ENCODE data around the gene CADPS. TPM values are rescaled to one million over a fixed set of nuclear protein-coding genes. Genes with fewer than 3 reads are reported as not detected.

CADPS gene
- total and polyA plus RNA-seq, 2 of the 4 experiments (the other 2 are of a cell fraction), result not detected

DNA sequence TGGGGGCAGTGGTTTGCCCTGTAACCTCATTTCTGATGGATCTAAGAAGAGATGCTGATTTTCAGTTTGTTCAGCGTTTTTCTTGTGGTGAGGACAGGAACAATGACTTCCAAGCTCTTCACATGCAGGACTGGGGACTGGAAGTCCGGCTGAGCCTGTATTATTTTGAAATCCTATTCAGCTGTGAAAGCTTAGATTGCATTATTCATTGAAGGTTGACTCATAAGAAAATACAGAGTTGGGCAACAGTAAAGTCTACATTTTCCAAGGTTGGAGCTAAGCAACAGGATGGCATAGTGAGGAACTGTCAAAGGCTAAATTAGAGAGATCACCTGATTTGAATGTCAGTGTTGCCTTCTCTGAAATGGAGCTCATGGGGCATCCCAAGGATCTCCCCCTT lies 270.9 kb downstream of the CADPS start:
- Histone ChIP-seq H2BK120ac (ENCODE audit: low read depth, low read length) (peak overlapping the region; percentile 99), H3K27me3 (ENCODE audit: control insufficient read depth, insufficient read depth, low read length) (no peaks in the 10 kb centered on the region), H3K4ac (ENCODE audit: low read depth, low read length) (peak overlapping the region; percentile 99), H3K18ac (ENCODE audit: low read depth, low read length) (peak overlapping the region; percentile 63; the same call in 1 of the 2 replicates), H3K9ac (ENCODE audit: low read depth, low read length) (peak overlapping the region; percentile 37; the same call in 1 of the 2 replicates), H3K9me1 (ENCODE audit: insufficient read depth, low read length) (peaks cover 7% of the 10 kb centered on the region), H3K4me3 (ENCODE audit: insufficient read depth, low read depth, low read length) (peak overlapping the region; percentile 12; the same call in 1 of the 2 replicates), H3K14ac (replicated peaks; ENCODE audit: low read depth, low read length) (peak overlapping the region; percentile 95), H3K4me2 (ENCODE audit: low read depth, low read length) (peak overlapping the region; percentile 69), H2BK20ac (ENCODE audit: low read depth, low read length) (peak overlapping the region; percentile 98), H2AK5ac (ENCODE audit: low read depth, low read length) (peak overlapping the region; percentile 91), H4K8ac (ENCODE audit: low read depth in 2 of 2, low read length in 2 of 2) (peak overlapping the region; percentile 54 to 99), H3K56ac (ENCODE audit: extremely low read depth, insufficient read depth, low read length) (peak overlapping the region; percentile 93), H2AFZ (replicated peaks; ENCODE audit: low read length, poor library complexity) (peak overlapping the region; percentile 81), H2BK15ac (ENCODE audit: low read depth, low read length) (peak overlapping the region; percentile 79; the same call in 2 of the 3 replicates), H4K20me1 (ENCODE audit: insufficient read depth, low read length) (no peaks in the 10 kb centered on the region), H3K23ac (ENCODE audit: low read depth, low read length) (peak overlapping the region; percentile 100), H3K79me1 (ENCODE audit: low read depth in 1 of 2, low read length in 2 of 2) (no peaks in the 10 kb centered on the region), H3K36me3 (ENCODE audit: control insufficient read depth, insufficient read depth, low read length) (no peaks in the 10 kb centered on the region), H3K27ac (ENCODE audit: insufficient read depth, low read length) (peak overlapping the region; percentile 75), H4K91ac (ENCODE audit: insufficient read depth, low read depth, low read length) (peak overlapping the region; percentile 98), H2BK5ac (ENCODE audit: low read depth, low read length, poor library complexity, severe bottlenecking) (peak overlapping the region; percentile 94), H2AK9ac (replicated peaks; ENCODE audit: low read depth, low read length, poor library complexity) (peak overlapping the region; percentile 93), H3K4me1 (ENCODE audit: control insufficient read depth, insufficient read depth, low read length) (peaks cover 15% of the 10 kb centered on the region), H4K5ac (ENCODE audit: low read depth, low read length) (peak overlapping the region; percentile 66), H3K9me3 (ENCODE audit: control insufficient read depth, insufficient read depth, low read length) (no peaks in the 10 kb centered on the region)
- no CpG with 5 or more reads among the region's 2 CpGs for WGBS, 2 experiments (ENCODE audit: extremely low coverage in 2 of 2, insufficient read length in 1 of 2)
- ATAC-seq (ENCODE audit: low read depth) (peak; percentile 70), DNase-seq (peak; percentile 88)
- dilution Hi-C loops (cut with HindIII; ENCODE audit: low sequenced_read_pairs, unreplicated experiment) (no loop called here), in situ Hi-C loops (cut with MboI; ENCODE audit: low sequenced_read_pairs) (loop anchor here (25.0 kb wide), 3 partner anchors 733 to 1383 kb away; partner anchors contain the start of gene C3orf49), intact Hi-C loops (cut with micrococcal nuclease) (no loop called here)
- no TSS peak for BruUV-seq (replicated peaks)
- TF ChIP-seq MAZ (IDR thresholded peaks at IDR 0.05; ENCODE audit: borderline replicate concordance, low read depth, low read length) (no peak), MXI1 (IDR thresholded peaks at IDR 0.05; ENCODE audit: borderline replicate concordance, low read depth, low read length) (no peak), RAD21 (IDR thresholded peaks at IDR 0.05; ENCODE audit: low read length) (no peak), CHD1 (IDR thresholded peaks at IDR 0.05; ENCODE audit: low read depth, low read length) (no peak), BHLHE40 (IDR thresholded peaks at IDR 0.05; ENCODE audit: low read depth, low read length) (0 out of 2 replicates have a peak, but pooled peaks have one; percentile 3), NFE2L2 (IDR thresholded peaks at IDR 0.05; ENCODE audit: low read depth, low read length) (no peak), SMC3 (IDR thresholded peaks at IDR 0.05; ENCODE audit: low read depth, low read length) (no peak), RFX5 (IDR thresholded peaks at IDR 0.05; ENCODE audit: low read depth, low read length) (no peak), POLR2A (IDR thresholded peaks at IDR 0.05; ENCODE audit: low read depth, low read length) (peak; percentile 66; the same call in 1 of the 2 replicates), CEBPB (IDR thresholded peaks at IDR 0.05; ENCODE audit: low read depth, low read length) (peak; percentile 99), FOS (IDR thresholded peaks at IDR 0.05; ENCODE audit: low read depth, low read length) (peak; percentile 88), MAFK (IDR thresholded peaks at IDR 0.05; ENCODE audit: low read depth, low read length) (peak; percentile 53; the same call in 1 of the 2 replicates), RCOR1 (IDR thresholded peaks at IDR 0.05; ENCODE audit: insufficient replicate concordance, low read length) (no peak)
- TF ChIP-seq, protein P1, sequence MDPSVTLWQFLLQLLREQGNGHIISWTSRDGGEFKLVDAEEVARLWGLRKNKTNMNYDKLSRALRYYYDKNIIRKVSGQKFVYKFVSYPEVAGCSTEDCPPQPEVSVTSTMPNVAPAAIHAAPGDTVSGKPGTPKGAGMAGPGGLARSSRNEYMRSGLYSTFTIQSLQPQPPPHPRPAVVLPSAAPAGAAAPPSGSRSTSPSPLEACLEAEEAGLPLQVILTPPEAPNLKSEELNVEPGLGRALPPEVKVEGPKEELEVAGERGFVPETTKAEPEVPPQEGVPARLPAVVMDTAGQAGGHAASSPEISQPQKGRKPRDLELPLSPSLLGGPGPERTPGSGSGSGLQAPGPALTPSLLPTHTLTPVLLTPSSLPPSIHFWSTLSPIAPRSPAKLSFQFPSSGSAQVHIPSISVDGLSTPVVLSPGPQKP (IDR thresholded peaks at IDR 0.05; ENCODE audit: borderline replicate concordance, low read depth, low read length), result no peak
- TF ChIP-seq, protein P2, sequence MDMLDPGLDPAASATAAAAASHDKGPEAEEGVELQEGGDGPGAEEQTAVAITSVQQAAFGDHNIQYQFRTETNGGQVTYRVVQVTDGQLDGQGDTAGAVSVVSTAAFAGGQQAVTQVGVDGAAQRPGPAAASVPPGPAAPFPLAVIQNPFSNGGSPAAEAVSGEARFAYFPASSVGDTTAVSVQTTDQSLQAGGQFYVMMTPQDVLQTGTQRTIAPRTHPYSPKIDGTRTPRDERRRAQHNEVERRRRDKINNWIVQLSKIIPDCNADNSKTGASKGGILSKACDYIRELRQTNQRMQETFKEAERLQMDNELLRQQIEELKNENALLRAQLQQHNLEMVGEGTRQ (IDR thresholded peaks at IDR 0.05; ENCODE audit: low read depth, low read length), result no peak
- TF ChIP-seq, protein P3, sequence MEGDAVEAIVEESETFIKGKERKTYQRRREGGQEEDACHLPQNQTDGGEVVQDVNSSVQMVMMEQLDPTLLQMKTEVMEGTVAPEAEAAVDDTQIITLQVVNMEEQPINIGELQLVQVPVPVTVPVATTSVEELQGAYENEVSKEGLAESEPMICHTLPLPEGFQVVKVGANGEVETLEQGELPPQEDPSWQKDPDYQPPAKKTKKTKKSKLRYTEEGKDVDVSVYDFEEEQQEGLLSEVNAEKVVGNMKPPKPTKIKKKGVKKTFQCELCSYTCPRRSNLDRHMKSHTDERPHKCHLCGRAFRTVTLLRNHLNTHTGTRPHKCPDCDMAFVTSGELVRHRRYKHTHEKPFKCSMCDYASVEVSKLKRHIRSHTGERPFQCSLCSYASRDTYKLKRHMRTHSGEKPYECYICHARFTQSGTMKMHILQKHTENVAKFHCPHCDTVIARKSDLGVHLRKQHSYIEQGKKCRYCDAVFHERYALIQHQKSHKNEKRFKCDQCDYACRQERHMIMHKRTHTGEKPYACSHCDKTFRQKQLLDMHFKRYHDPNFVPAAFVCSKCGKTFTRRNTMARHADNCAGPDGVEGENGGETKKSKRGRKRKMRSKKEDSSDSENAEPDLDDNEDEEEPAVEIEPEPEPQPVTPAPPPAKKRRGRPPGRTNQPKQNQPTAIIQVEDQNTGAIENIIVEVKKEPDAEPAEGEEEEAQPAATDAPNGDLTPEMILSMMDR (conservative IDR thresholded peaks at IDR 0.05; ENCODE audit: low read depth, low read length), result no peak
- ChIA-PET CTCF (interaction anchor here (1.7 kb wide), 1 partner anchor 19 kb away, joined by 6 read pairs; no protein-coding TSS in a partner anchor), POLR2A (ENCODE audit: unreplicated experiment) (no interaction called here)
